Gastrocnemius medialis (tissue), 4 donors: ENCODE data around the gene HLCS. TPM values are rescaled to one million over a fixed set of nuclear protein-coding genes. Genes with fewer than 3 reads are reported as not detected.

ENCODE experiments used
- ATAC-seq, 2 donors: fragments of 150-250 bp; one replicate each; pipeline ENCODE4 v1.9.1; 2016
- DNase-seq, 2 donors: peaks; one replicate each; pipeline ENCODE4 v3.0.0-alpha.2; 2019
- H3K27ac ChIP-seq, 4 donors: fragments of 200-600 bp; sonication (generic); 1 replicate in 1 of 4; 2 replicates in 3 of 4; pipeline ENCODE4 v1.5.1; 2016 to 2018; ENCODE audit warnings: mild to moderate bottlenecking in 2 of 4, moderate library complexity in 1 of 4
- H3K27me3 ChIP-seq, 3 donors: fragments of 200-600 bp; sonication (generic) in 2 of 3; 1 replicate in 1 of 3; 2 replicates in 2 of 3; pipeline versions ENCODE4 v1.5.1 to v1.6.0; 2016 to 2019; ENCODE audit warnings: mild to moderate bottlenecking in 1 of 3, moderate library complexity in 1 of 3
- H3K36me3 ChIP-seq, 2 donors: fragments of 200-600 bp; sonication (generic) in 1 of 2; one replicate each; pipeline ENCODE4 v1.5.1; 2017 to 2018
- H3K4me1 ChIP-seq, 2 donors: fragments of 200-600 bp; sonication (generic) in 1 of 2; one replicate each; pipeline ENCODE4 v1.5.1; 2016 to 2017; ENCODE audit warnings: mild to moderate bottlenecking in 2 of 2
- H3K4me3 ChIP-seq, 4 donors: fragments of 200-600 bp; sonication (generic) in 3 of 4; 1 replicate in 1 of 4; 2 replicates in 3 of 4; pipeline ENCODE4 v1.5.1; 2016 to 2019; ENCODE audit warnings: mild to moderate bottlenecking in 2 of 4
- H3K9me3 ChIP-seq, 3 donors: fragments of 200-600 bp; sonication (generic) in 2 of 3; 1 replicate in 1 of 3; 2 replicates in 2 of 3; pipeline ENCODE4 v1.5.1; 2016 to 2019
- POLR2A ChIP-seq, 2 donors: fragments of 450-650 bp; IDR thresholded peaks; one replicate each; pipeline ENCODE4 v1.6.1; 2017; ENCODE audit warnings: antibody characterized with exemption in 2 of 2, mild to moderate bottlenecking in 2 of 2, moderate library complexity in 2 of 2
- in situ Hi-C, 4 donors: fragments of 200-750 bp; cut with MboI; loops; one replicate each; pipeline versions ENCODE4 v1.15.0 to v1.8.0; 2017; ENCODE audit warnings: low sequenced_read_pairs in 4 of 4
- intact Hi-C: fragments of 100-400 bp; cut with DNase I; formaldehyde crosslinking; loops from one replicate; pipeline ENCODE4 v1.15.1; 2023; ENCODE audit warnings: low total_unique reads
- total RNA-seq, 4 donors: library from RNA; depleted of rRNA; stranded (reverse); fragments of >200 nt; gene quantifications; one replicate each; pipeline versions ENCODE4 v1.1.0 to v1.2.3, GENCODE V29; 2016
- TF ChIP-seq, protein P1 (sequence below), 5 experiments: fragments of 450-650 bp in 3 of 5; fragments of 200-600 bp in 2 of 5; sonication (generic) in 2 of 5; IDR thresholded peaks in 4 of 5; conservative IDR thresholded peaks in 1 of 5; 1 replicate in 4 of 5; 2 replicates in 1 of 5; pipeline ENCODE4 v1.5.1; 2016 to 2019; ENCODE audit warnings: antibody characterized with exemption in 5 of 5, mild to moderate bottlenecking in 3 of 5, moderate library complexity in 3 of 5

HLCS gene
- total RNA-seq, 4 donors from 2014 or later = 10.6 to 18.4 (median 15.4) TPM

DNA sequence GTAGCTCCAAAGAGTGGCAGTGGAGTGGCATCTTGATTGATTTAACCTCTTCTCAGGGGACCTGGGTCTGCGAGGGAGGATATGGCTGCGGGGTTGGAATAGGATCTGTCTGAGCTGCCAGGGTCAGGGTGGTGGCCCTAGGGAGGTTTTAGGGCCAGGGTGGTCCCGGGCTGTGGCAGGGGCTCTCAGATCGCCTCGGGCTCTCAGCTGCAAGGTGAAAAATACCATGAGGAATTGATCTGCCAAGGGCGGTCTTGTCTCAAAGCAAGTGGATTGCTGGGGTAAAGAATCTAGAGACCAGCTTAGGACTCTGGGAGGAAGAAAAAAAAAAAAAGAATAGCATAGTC lies 263.9 kb downstream of the HLCS start:
- Histone ChIP-seq H3K36me3 (no peaks in the 10 kb centered on the region), H3K27me3 (peaks cover 28 to 97% (median 96%) of the 10 kb centered on the region in 3 donors), H3K9me3 (no peaks in the 10 kb centered on the region), H3K4me3 (no peak overlapping the region), H3K27ac (no peak overlapping the region), H3K4me1 (peaks cover 25 to 31% of the 10 kb centered on the region in 2 donors)
- DNase-seq (no peak), ATAC-seq (no peak)
- TF ChIP-seq POLR2A (IDR thresholded peaks at IDR 0.05) = no peak
- TF ChIP-seq, protein P1, sequence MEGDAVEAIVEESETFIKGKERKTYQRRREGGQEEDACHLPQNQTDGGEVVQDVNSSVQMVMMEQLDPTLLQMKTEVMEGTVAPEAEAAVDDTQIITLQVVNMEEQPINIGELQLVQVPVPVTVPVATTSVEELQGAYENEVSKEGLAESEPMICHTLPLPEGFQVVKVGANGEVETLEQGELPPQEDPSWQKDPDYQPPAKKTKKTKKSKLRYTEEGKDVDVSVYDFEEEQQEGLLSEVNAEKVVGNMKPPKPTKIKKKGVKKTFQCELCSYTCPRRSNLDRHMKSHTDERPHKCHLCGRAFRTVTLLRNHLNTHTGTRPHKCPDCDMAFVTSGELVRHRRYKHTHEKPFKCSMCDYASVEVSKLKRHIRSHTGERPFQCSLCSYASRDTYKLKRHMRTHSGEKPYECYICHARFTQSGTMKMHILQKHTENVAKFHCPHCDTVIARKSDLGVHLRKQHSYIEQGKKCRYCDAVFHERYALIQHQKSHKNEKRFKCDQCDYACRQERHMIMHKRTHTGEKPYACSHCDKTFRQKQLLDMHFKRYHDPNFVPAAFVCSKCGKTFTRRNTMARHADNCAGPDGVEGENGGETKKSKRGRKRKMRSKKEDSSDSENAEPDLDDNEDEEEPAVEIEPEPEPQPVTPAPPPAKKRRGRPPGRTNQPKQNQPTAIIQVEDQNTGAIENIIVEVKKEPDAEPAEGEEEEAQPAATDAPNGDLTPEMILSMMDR (IDR thresholded peaks at IDR 0.05 in 4 of 5, conservative IDR thresholded peaks at IDR 0.05 in 1 of 5) = no peak
- in situ Hi-C loops (no loop called here), intact Hi-C loops (no loop called here)

DNA sequence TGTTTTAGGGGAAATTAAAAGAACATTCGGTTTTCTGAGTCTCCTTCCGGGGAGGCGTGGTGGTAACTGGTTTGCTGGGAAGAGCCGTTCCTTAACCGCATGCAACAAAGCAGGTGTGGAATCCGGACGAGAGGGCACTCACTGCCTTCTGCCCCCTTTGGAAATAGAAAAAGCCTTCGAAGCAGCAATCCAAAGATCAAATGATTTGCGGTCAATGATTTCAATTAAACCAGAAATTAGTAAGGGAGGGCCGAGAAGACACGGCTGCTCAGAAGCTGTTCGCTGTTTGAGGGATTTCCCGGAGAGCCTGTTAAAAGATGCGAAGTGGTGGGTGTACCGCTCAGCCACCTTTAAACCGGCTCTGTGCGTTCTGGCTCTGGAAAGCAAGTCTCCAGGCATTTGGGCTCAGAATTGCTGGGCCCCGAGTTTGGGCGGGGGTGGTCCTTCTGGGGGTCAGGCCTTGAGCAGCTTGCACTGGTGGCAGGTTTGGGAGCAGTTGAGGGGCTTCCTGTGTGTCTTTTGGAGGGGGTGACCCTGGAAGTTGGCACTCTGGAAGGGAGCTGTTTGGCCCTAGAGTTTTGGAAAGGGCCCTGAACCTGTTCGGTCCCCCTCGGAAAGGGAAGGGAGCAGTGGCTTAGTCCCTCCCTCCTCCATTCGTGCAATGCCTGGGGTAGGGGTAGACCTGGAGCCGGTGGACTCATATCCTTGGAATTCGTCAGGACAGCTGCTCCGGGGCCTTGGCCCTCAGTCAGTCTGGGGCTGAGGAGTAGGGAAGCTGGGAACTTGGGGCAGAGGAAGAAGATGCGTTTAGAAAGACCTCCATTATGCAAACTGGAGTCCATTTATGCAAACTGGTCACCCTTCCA lies 264.5 kb downstream of the HLCS start:
- TF ChIP-seq, protein P1 (IDR thresholded peaks at IDR 0.05 in 4 of 5, conservative IDR thresholded peaks at IDR 0.05 in 1 of 5) = no peak
- no peak for TF ChIP-seq POLR2A (IDR thresholded peaks at IDR 0.05)
- H3K27ac ChIP-seq = peak overlapping the region in 1 of 4 donors; percentile 82
- H3K27me3 ChIP-seq = peaks cover 31 to 97% (median 96%) of the 10 kb centered on the region in 3 donors
- no peak for DNase-seq
- H3K36me3 ChIP-seq = no peaks in the 10 kb centered on the region
- in situ Hi-C loops (no loop called here), intact Hi-C loops (no loop called here)
- no peak for ATAC-seq
- H3K4me1 ChIP-seq = peaks cover 25 to 29% of the 10 kb centered on the region in 2 donors
- no peaks in the 10 kb centered on the region for H3K9me3 ChIP-seq
- H3K4me3 ChIP-seq = peak overlapping the region in 3 of 4 donors; percentile 57 to 65 (median 59)

DNA sequence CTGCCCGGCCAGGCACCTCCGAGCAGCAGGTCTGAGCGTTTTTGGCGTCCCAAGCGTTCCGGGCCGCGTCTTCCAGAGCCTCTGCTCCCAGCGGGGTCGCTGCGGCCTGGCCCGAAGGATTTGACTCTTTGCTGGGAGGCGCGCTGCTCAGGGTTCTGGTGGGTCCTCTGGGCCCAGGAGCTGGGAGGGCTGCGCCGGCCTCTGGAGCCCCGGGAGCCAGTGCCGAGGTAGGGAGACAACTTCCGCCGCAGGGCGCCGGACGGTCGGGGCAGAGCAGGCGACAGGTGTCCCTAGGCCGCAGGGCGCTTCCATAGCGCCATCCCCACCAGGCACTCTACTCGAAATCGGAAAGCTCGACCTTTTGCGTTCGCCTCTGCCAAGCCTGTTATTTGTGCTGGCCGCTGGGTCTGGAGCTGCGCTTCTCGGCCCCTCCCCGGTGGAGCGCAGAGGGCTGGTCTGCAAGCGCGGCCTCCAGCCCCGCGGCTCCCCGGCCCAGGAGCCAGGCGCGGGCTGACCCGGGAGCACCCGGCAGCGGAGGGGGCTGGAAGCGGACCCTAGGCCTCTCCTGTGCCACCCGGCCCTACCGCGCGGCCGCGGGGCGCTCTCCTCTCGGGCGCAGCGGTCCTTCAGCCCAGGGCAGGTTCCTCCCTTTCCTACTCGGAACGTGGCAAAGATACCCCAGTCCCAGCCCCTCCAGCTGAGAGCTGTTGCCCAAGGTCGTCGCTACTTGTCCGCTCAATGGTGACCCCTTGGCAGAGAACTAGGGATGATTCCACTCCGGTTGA lies 265.3 kb downstream of the HLCS start:
- DNase-seq = no peak
- Histone ChIP-seq H3K4me1 (peaks cover 25 to 29% of the 10 kb centered on the region in 2 donors), H3K9me3 (no peaks in the 10 kb centered on the region), H3K27me3 (peaks cover 29 to 97% (median 96%) of the 10 kb centered on the region in 3 donors), H3K36me3 (no peaks in the 10 kb centered on the region), H3K27ac (peak overlapping the region in 3 of 4 donors; percentile 27 to 82 (median 63)), H3K4me3 (peak overlapping the region; percentile 57 to 65 (median 60))
- TF ChIP-seq POLR2A (IDR thresholded peaks at IDR 0.05) = no peak
- TF ChIP-seq, protein P1 (IDR thresholded peaks at IDR 0.05 in 4 of 5, conservative IDR thresholded peaks at IDR 0.05 in 1 of 5) = no peak
- intact Hi-C loops (no loop called here), in situ Hi-C loops (no loop called here)
- peak in 1 of 2 donors; percentile 16 for ATAC-seq

Other genes with a start within 250 kb of the HLCS start
- gene RIPPLY3, start 40.0 kb upstream of the HLCS start, total RNA-seq = not detected
- 10 to 100 TPM; 21.8 to 31.8 (median 25.5) TPM for gene PIGP, start 106.4 kb upstream of the HLCS start, total RNA-seq
- 10 to 100 TPM; 39.5 to 71.6 (median 44.1) TPM for gene TTC3, start 106.6 kb upstream of the HLCS start, total RNA-seq